ENCODE data around the gene MRGPRX3. TPM values are rescaled to one million over a fixed set of nuclear protein-coding genes. Genes with fewer than 3 reads are reported as not detected.
"Not testable (repeated sequence)": the region's sequence is repeated elsewhere in the genome, so short reads cannot be mapped to it uniquely, and the experiment has no call there.

The MRGPRX3 gene
- not detected for polyA plus RNA-seq (ENCODE audit: insufficient read length in 12 of 12)
- long read RNA-seq, donor 1, result 0 reads
- long read RNA-seq, donor 2, result 0 reads
- long read RNA-seq, donor 3, result 0 reads
- long read RNA-seq, donor 4, result 0 reads
- long read RNA-seq, donor 5, result 0 reads
- long read RNA-seq, donor 6, result 0 reads
- long read RNA-seq, donor 7, result 0 reads
- long read RNA-seq, donor 8, result 0 reads
- long read RNA-seq, donor 9, result 0 reads
- long read RNA-seq, donor 10, result 0 reads
- long read RNA-seq, donor 11, result 0 reads

DNA sequence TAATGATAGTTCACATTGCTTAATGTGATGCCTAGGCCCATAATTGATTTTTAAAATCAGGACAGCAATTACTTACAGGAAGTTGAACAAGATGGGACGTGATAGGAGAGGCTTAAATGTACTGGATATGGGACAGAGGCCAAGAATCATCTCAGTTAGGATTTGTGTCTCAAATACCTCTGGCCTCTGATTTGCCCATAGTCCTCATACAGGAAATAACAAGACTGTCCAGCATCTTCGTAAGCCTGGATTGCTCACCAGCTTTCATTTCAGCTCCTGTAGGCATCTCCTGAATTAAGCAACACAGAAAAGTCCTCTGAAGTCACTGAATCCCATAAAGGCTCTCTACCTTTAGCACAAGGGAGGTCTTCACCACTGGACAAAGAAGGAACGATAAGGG is at the start of gene MRGPRX3:
TSS of gene MRGPRX3 (plus strand) at position 231 of the 400 bp plus-strand sequence. CDS start 4,632 bp downstream, outside the sequence.
- DNase-seq, result no peak

DNA sequence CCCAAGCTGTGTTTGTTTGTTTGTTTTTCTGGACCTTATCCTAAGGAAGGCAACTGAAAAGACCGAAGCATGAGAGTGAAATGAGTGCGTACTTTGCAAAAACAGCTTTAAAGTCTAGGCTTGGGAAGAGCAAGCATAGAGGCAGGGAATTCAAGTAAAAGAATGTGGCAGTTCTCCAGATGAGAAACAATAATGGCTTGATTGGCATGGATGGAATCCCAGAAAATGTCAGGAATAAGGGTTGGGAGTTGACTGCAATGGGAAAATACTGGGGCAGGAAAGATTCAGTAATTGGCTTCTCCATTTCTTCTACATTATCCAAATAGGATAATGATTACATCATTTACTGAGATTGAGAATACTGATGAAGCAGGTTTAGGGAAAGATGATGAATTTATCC is 44.0 kb upstream of the MRGPRX3 start:
- DNase-seq, result no peak

DNA sequence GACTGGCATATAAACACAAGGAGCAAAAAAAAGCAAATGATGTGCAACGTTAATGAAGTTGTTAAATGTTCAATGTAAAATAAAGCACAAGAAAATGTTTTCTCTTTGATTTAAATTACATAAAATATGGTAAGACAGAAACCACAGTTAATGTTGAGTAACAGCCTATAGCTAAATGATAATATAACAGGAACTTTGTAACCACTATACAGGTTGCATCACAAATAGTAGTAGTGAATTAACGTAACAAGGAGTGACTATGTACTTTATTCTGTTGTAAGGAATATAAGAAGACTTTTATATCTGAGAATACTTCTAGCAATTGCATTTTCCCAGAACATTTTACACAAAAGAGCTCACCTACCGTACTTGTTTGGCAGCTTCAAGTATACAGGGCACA is 43.4 kb upstream of the MRGPRX3 start:
- DNase-seq, result no peak

DNA sequence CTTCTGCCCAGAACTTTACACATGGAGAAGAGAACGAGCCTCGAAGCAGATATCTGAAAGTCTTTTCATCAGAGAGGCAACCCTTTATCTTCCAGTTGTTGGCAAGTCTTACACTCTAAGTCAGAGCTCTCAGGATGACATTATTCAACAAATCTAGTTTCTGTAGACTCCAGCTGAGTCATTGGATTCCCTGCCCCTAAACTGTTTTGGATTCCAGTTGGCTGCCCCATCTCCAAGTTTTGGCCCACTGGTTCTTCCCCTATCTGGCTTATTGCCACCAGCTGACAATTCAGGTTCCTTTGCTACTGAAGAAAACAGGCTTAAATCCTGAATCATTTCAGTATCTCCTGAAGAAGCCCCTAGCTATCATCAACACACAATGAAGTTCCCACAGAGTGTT is 40.6 kb upstream of the MRGPRX3 start:
- no peak for DNase-seq

DNA sequence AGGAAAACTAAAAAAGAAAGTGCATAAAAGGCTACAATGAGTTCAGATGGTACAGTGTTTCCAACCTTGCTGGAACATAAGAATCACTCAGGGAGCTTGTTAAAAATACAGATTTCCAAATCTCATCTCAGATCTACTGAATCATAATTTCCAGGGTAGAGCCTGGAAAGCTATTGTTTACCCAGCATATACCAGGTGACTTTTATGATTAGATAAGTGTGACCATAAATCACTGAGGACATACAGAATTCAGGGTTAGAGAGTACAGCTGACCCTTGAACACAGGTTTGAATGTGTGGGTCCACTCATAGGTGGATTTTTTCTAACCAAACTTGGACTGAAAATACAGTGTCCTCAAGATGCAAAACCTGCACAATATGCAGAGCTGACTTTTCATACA is 38.4 kb upstream of the MRGPRX3 start:
- DNase-seq, result no peak

DNA sequence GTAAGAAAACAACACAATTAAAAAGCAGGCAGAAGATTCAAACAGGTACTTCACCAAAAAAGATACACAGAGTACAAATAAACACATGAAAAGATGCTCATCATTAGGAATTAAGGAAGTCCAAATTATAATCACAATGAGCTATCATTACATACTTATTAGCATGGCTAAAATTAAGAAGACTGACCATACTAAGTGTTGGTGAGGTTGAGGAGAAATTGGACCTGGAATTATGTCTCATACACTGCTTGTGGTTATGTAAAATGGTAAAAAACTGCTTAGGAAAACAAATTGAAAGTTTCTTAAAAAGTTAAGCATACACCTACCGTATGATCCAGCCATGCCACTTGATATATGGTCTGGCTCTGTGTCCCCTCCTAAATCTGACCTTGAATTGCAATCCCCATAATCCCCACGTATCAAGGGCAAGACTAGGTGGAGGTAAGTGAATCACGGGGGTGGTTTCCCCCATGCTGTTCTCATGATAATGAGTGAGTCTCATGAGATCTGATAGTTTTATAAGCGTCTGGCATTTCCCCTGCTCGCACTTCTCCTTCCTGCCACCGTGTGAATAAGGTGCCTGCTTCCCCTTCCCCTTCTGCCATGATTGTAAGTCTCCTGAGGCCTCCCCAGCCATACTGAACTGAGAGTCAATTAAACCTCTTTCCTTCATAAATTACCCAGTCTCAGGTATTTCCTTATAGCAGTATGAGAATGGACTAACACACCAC is 31.3 kb upstream of the MRGPRX3 start:
- DNase-seq, result no peak

DNA sequence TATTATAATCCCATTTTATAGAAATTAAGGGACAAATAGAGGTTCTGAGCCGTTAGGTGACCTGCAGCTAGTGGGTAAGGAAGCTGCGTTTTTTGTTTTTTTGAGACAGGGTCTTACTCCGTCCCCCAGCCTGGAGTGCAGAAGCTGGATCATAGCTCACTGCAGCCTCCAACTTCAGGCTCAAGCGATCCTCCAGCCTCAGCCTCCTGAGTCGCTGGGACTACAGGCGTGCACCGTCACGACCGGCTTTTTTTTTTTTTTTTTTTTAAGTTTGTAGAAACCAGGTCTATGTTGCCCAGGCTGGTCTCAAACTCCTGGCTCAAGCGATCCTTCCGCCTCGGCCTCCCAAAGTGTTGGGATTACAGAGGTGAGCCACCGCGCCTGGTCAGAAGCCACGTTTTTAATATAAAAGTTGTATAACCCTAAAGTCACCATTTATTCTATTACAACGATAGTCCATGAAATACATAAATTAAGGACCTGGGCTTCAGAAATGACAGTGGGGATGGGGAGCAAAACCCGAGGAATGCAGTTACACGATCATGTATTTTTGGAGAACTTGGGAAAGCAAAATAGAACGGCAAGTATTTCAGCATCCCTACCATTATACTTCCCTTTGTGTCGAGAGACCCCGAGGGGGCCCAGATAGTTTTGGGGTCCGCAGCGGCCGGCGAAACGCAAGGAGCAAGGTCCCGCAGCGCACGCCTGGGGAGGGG is 27.1 kb upstream of the MRGPRX3 start:
- DNase-seq, result no peak

DNA sequence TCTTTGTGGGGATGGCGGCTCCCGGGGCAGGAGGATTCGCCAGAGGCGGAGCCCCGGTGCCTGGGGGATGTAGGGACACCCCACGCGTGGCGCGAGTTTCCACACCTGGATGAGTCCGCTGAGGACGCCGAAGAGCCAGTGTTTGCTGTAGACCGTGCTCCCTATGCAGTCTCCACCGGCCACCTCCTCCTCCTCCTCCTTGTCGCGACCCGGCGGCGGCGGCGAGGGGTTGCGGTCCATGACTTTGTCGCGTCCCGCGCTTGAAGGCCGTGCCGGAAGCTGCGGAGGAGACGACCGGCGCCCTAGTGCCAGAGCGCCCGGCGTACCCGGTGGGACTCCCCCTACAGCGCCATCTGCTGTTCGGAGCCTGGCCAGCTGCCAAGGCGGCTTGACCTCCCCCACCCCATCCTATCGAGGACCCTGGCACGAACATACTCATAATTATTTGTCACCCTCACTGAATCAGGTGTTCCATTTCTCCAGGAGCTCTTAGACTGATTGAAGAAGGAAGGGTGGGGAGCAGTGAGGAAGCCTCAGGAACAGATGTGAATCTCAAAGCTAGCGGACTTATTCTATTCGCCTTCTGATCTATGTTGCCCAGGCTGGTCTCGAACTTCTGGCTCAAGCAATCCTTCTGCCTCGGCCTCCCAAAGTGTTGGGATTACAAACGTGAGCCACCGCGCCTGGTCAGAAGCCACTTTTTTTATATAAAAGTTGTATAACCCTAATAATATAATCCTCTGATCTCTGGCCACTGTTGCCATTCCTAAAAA is 26.4 kb upstream of the MRGPRX3 start, which contains the start of gene SAAL1:
TSS of gene SAAL1 (minus strand) at position 281 of the 773 bp plus-strand sequence. CDS start at position 240, 41 bp downstream.
- peak; percentile 71 for DNase-seq

DNA sequence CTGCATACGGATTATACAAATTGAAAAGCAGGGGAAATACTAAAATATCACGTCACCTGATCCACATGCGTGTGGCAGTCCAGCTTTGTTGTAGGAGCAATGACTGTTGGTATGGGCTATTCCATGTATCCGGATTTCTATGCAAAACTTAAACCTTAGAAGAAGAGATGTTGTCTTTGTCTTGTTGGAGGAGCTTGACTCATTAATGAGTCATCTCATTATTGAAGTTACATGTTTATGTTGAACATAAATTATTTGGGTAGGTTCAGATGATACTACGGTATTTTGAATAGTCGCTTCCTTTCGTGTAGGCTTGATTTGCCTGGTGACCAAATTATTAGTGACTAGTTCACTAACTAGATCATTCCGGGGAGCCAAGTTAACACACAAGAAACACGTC is 25.7 kb upstream of the MRGPRX3 start:
- DNase-seq, result no peak

DNA sequence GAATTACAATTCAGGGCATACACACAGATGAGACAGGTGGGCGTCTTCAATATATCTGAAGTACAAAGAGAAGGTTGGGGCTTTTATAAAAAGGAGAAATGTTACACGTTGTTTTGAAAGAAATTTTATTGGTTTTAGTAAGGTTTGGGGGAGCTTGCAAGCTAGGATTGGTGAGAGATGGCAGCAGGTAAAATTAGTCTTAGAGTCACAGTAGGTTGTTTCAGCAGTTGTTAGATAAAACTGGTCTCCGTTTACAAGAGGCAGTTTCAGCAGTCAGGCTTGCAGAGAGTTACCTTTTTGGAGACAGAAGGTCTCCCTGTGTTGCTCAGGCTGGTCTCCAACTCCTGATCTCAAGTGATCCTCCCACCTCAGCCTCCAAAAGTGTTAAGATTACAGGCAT is 24.1 kb upstream of the MRGPRX3 start:
- no peak for DNase-seq

DNA sequence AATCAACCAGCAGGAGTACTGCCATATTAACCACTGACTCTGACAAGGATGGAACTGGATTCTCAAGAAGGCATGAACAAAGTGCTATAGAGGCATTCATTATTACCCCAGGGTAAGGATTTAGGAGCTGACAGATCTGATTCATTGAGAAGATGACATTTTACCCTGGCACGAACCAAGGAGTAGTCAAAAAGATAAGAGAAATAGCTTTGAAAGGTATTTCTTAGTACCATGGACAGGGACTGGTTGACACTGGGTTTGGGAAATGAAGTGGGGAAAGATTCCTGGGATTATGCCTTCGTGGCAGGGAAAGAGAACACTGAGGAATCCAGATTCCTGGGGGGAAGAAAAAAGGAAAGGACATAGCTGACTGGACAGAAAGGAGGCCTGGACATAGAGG is 21.4 kb upstream of the MRGPRX3 start:
- no peak for DNase-seq

DNA sequence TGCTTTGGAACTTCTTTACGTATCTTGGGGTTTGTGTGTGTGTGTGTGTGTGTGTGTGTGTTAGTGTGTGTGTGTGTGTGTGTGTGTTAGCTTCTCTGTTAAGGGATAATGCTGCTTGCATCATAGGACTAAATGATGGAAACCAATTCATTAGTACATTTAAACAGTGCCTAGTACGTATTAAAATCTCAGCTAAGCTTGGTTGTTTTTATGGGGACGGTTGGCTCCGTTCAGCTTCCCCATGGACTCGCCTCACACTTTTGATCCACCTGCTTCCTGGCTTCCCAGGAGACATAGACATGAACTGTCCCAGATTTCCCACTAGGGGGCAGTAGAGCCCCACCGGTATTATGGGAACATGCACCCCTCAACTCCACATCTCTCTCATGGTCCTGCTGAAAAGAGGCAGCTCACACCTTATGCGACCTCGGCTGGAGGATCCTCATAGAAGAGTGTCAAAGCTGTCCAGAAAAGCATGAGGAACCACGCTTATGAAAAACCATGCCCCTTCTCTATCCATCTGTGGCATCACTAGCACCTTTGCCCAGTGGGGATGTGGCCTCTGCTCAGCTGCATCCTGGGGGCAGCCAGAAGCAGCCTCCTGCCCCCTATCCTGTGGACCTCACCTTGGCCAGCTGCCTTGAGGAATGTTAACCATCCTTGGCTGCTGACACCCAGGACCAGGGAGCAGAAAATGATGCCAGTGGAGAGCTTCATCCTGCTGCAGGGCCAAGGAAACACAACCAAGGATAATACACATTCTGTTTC is 16.8 kb upstream of the MRGPRX3 start:
- peak; percentile 28 for DNase-seq

DNA sequence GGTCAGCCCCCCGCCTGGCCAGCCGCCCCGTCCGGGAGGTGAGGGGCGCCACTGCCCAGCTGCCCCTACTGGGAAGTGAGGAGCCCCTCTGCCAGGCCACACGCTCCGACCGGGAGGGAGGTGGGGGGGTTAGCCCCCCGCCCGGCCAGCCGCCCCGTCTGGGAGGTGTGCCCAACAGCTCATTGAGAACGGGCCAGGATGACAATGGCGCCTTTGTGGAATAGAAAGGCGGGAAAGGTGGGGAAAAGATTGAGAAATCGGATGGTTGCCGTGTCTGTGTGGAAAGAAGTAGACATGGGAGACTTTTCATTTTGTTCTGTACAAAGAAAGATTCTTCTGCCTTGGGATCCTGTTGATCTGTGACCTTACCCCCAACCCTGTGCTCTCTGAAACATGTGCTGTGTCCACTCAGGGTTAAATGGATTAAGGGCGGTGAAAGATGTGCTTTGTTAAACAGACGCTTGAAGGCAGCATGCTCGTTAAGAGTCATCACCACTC is 11.0 kb upstream of the MRGPRX3 start:
- not testable (repeated sequence) for DNase-seq

DNA sequence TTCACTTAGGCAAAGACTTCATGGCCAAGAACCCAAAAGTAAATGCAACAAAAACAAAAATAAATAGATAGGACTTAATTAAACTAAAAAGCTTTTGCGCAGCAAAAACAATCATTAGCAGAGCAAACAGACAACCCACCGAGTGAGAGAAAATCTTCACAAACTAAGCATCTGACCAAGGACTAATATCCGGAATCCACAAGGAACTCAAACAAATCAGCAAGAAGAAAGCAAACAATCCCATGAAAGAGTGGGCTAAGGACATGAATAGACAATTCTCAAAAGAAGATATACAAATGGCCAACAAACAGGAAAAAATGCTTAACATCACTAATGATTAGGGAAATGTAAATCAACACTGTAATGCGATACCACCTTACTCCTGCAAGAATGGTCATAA is 1.3 kb upstream of the MRGPRX3 start:
- not testable (repeated sequence) for DNase-seq

DNA sequence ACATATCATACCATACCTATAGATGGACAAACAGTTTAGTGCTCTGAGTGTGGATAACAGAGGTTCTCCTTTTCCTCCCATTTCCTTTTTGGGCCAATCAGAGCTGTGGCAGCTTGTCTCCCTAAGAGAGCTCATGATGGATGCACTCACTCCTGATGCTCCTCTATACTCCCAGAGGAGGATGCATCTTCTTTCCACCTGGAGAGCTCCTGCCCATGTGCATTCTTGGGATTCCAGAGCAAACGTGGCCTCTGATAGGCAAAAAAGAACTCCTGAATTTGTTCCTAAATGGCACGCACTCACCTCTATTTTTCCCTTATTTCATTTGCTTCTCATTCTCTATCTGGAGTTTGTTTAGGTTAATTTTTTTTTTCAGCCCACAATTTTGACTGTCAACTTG is 2.9 kb downstream of the MRGPRX3 start:
- no peak for DNase-seq

DNA sequence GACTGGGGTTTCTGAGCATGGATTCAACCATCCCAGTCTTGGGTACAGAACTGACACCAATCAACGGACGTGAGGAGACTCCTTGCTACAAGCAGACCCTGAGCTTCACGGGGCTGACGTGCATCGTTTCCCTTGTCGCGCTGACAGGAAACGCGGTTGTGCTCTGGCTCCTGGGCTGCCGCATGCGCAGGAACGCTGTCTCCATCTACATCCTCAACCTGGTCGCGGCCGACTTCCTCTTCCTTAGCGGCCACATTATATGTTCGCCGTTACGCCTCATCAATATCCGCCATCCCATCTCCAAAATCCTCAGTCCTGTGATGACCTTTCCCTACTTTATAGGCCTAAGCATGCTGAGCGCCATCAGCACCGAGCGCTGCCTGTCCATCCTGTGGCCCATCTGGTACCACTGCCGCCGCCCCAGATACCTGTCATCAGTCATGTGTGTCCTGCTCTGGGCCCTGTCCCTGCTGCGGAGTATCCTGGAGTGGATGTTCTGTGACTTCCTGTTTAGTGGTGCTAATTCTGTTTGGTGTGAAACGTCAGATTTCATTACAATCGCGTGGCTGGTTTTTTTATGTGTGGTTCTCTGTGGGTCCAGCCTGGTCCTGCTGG is 4.9 kb downstream of the MRGPRX3 start:
- no peak for DNase-seq

DNA sequence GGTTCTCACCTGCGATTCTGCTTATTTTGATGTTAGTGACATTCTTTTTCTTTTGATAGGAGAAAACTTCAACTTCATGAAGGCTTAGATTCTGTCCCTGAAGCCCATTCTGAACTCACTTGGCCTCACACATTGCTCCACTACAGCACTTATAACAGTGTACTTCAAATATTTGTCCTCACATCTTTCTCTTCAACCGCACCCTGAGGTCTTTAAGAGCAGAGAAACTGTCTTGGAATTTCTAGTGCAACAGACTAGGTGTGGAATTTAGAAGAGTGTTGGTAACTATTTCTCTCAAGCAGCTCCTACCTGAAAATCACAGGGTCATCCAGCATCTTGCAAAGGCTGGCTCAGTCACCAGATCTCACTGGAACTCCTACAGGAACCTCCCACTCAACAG is 7.8 kb downstream of the MRGPRX3 start:
- DNase-seq, result no peak

DNA sequence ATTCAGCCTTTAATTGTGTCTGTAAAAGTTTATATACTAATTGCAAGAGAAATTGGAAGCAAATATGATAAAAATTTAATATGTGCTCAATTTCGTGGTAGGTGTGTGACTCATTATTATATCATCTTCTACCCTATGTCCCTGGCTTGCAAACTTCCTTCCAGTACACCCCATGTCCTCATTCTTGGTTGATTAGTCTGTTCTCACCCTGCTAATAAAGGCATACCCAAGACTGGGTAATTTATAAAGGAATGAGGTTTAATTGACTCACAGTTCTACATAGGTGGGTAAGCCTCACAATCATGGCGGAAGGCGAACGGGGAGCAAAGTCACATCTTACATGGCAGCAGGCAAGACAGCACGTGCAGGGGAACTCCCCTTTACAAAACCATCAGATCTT is 11.9 kb downstream of the MRGPRX3 start:
- no peak for DNase-seq

DNA sequence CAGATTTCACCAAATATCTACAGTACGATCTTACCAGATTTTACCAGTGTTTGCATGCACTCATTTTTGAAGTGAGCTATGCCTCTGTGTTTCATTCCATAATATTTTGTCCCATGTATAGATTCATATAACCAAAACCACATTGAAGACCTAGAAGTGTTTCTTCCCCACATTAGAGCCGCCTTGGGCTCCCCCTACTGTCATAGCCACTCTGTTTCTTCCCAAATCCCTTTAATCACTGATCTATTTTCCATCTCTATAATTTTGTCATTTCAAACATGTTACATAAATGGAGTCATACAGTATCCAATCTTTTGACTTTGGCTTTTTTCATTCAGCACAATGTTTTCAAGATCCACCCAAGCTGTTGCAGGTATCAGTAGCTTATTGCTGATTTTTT is 12.7 kb downstream of the MRGPRX3 start:
- DNase-seq, result no peak

DNA sequence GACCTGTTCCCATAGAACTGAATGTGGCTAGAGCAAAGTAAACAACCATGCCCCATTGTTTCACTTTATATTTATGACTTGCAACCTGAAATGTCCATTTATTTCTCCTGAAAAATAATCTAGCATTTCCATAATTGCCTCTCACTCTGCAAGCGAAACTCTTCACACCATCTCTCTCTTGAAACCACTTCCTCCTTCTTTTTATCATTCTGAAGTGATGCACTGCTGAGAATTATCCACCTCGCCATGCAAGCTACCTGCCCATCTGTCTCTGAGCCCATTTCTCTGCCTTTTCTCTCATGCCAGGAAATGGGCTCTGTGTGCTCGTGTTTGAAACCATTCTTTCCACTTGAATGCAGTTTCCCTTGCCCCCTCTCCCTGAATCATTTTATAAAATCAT is 13.5 kb downstream of the MRGPRX3 start:
- no peak for DNase-seq

DNA sequence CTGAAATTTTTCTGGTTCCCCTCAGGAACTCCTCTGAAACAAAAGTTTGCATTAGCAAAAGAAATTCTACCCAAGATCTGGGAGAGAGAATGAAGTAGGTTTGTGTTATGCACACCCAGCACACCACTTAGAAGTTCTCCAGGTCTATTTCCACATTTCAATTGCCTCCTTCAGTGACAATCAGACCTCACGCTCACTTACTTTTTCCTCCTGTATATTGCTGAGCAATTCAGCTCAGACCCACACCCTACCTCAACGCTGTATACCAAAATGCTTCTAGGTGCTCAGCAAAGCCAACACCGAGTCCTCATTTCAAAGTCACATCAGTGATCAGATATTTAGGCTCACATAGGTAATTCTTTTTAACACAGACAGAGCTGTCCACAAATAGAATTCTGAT is 19.2 kb downstream of the MRGPRX3 start:
- DNase-seq, result no peak

Measured in muscle of arm (tissue), 14 donors.